Sciatic nerve (tissue), 2 donors: ENCODE data around the gene SIRT7. TPM values are rescaled to one million over a fixed set of nuclear protein-coding genes. Genes with fewer than 3 reads are reported as not detected.

Experiments
- ATAC-seq: fragments of 200-7000 bp; cut with Tn5 transposase; one replicate; pipeline ENCODE4 v1.9.1; 2020; ENCODE audit warnings: mild to moderate bottlenecking, moderate library complexity
- DNase-seq: peaks from one replicate; pipeline ENCODE4 v3.0.0-alpha.2; 2020; ENCODE audit warnings: low spot score
- intact Hi-C: fragments of 100-400 bp; cut with DNase I; formaldehyde crosslinking; loops from one replicate; pipeline ENCODE4 v1.14.2; 2022
- total RNA-seq: library from RNA; stranded (reverse); fragmentation: NEBNext Ultra II Directional; extraction: Animal tissue kit (Norgen Biotek cat#: 25700); gene quantifications from one replicate; pipeline ENCODE4 v1.2.1, GENCODE V29; 2021
- donor health status: DM: no; HTN: no; CAD: no.
- donor health status: DM: no; HTN: no; CAD: no.

The SIRT7 gene
- total RNA-seq = 17.7 TPM

DNA sequence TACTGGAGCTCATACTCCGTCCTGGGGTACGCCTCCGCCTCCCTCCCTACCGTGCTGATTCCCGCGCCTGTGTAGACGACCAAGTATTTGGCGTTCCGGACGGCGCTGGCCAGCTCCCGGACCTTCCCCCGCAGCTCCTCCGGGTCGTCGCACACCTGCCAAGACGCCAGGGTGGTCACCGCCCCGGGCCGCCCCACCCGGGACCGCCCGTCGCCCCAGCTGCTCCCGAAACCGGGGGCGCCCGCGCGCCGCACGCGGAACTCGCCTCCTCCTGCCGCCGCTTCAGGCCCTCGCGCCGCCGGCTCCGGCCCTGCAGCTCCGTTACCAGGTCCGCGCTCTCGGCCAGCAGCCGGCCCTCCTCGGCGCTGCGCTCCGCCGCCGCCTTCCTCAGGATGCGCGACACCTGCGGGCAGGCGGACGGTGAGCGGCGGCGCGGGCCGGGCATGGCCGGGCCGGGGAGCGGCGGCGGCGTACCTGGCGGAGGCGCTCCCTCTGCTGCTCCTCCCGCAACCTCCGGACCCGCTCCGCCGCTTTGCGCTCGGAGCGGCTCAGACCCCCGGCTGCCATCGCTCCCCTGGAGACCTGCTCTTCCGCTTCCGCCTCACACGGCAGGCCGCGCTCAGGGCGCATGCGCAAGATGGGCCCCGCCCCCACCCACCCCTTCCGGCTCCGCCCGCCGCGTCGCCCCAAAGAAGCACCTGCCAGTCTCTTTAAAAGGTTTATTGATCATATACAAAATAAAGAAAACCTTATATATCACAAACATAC lies at the start of gene SIRT7:
Gene SIRT7, minus strand, starts transcription at position 612 of the 768 bp plus-strand sequence. Its CDS starts 45 bp downstream, at position 567.
- DNase-seq = peak; percentile 87
- intact Hi-C loops = no loop called here
- ATAC-seq = peak; percentile 78

- no peak for DNase-seq
- intact Hi-C loops = no loop called here
- ATAC-seq = peak; percentile 2
These were observed 49.2 kb upstream of the SIRT7 start for GRCh38 chr17:81967244-81967532.

DNA sequence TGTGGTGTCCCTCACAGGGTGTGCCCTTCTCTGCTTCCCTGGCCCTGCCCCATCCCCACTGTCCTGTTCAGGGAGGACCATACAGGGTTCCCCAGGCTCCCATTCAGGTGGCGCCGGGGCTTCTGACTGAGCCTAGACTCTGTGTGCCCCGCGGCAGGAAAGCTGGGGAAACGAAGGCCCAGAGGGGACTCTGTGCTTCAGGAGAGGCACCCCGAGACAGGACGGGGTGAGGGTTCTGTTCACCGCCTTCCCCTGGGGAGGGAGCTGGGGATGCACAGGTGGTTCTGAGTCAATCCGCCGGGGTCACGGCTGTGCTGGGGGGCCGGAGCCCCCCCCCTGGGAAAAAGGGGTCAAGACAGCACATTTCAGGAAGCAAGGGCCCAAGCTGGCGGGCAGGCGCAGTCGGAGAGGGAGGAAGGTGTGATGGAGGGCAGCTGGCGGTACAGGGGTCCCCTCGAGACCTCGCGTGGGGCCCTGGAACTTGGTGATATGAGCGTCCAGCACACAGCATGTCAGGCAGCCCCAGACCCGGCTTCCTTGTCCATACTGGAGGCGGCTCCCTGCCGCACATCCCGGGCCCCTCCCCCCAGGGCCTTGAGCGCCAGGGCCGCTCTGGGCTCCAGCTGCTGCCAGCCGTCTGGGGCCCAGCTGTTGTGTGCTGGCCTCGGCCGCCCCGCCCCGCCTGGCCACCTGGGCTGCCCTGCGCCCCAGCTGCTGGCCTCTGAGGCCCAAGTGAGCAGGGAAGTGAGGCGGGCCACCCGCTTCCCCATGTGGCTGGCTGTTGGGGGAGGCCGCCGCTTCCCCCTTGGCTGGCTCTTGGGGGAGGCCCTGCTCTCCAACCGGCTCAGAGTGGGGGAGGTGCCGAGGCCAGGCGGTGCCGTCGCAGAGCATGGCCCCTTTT lies 48.6 kb upstream of the SIRT7 start:
- peak; percentile 37 for ATAC-seq
- DNase-seq = no peak
- intact Hi-C loops = no loop called here

GRCh38 chr17:81964081-81964849 lies 46.3 kb upstream of the SIRT7 start:
- intact Hi-C loops = no loop called here
- ATAC-seq (no peak), DNase-seq (no peak)

GRCh38 chr17:81962499-81963441 lies 44.8 kb upstream of the SIRT7 start:
- intact Hi-C loops = no loop called here
- no peak for ATAC-seq
- DNase-seq = no peak

GRCh38 chr17:81961521-81962498 lies 43.8 kb upstream of the SIRT7 start:
- no peak for ATAC-seq
- no peak for DNase-seq
- intact Hi-C loops = no loop called here

- ATAC-seq (no peak), DNase-seq (no peak)
- intact Hi-C loops = no loop called here
These were observed 43.1 kb upstream of the SIRT7 start, which contains the start of gene NOTUM for GRCh38 chr17:81961087-81961511. TSS of gene NOTUM (minus strand) at chr17:81961187. CDS start at chr17:81960909, 278 bp downstream.

GRCh38 chr17:81960130-81960958 lies 42.4 kb upstream of the SIRT7 start:
- ATAC-seq (no peak), DNase-seq (no peak)
- intact Hi-C loops = no loop called here

GRCh38 chr17:81959362-81960129 lies 41.6 kb upstream of the SIRT7 start:
- ATAC-seq (peak; percentile 78), DNase-seq (peak; percentile 85)
- intact Hi-C loops = loop anchor here (1.0 to 5.0 kb wide), 2 partner anchors 61 to 193 kb away; no protein-coding TSS in a partner anchor

GRCh38 chr17:81958633-81959342 lies 40.8 kb upstream of the SIRT7 start:
- DNase-seq = no peak
- ATAC-seq = no peak
- intact Hi-C loops = loop anchor here (1.0 to 5.0 kb wide), 2 partner anchors 62 to 194 kb away; no protein-coding TSS in a partner anchor

- no peak for ATAC-seq
- intact Hi-C loops = loop anchor here (5.0 kb wide), 1 partner anchor 194 kb away; no protein-coding TSS in a partner anchor
- no peak for DNase-seq
These were observed 39.9 kb upstream of the SIRT7 start for GRCh38 chr17:81957691-81958432.

GRCh38 chr17:81956607-81957589 lies 38.9 kb upstream of the SIRT7 start:
- intact Hi-C loops = loop anchor here (5.0 kb wide), 1 partner anchor 195 kb away; no protein-coding TSS in a partner anchor
- DNase-seq = no peak
- no peak for ATAC-seq
